A549 (cell line): ENCODE measurements around the gene PLXNC1.

Source experiments
- CTCF ChIP-seq: fragments of >200 bp; sonication (Bioruptor Twin); formaldehyde crosslinking; IDR thresholded peaks from 3 replicates; pipeline ENCODE4 v1.5.1; 2016
- MYC ChIP-seq: IDR thresholded peaks from 2 replicates; pipeline ENCODE4 v1.6.1; 2012; ENCODE audit warnings: mild to moderate bottlenecking, inconsistent platforms, low read length, improper control_type of control experiment, borderline replicate concordance
- PBX3 ChIP-seq: IDR thresholded peaks from 2 replicates; pipeline ENCODE4 v1.6.1; 2012
- POLR2A ChIP-seq: IDR thresholded peaks from 2 replicates; pipeline ENCODE4 v1.6.1; 2012; ENCODE audit warnings: mild to moderate bottlenecking, low read length
- RAD21 ChIP-seq, 2 experiments: fragments of >200 bp in 1 of 2; sonication (Bioruptor Twin) in 1 of 2; formaldehyde crosslinking in 1 of 2; IDR thresholded peaks in 1 of 2; conservative IDR thresholded peaks in 1 of 2; 2 replicates in 1 of 2; 3 replicates in 1 of 2; pipeline ENCODE4 v1.6.1; 2012 to 2018; ENCODE audit warnings: inconsistent platforms in 1 of 2
- TF ChIP-seq, protein P1 (sequence below): IDR thresholded peaks from 2 replicates; pipeline ENCODE4 v1.6.1; 2012

DNA sequence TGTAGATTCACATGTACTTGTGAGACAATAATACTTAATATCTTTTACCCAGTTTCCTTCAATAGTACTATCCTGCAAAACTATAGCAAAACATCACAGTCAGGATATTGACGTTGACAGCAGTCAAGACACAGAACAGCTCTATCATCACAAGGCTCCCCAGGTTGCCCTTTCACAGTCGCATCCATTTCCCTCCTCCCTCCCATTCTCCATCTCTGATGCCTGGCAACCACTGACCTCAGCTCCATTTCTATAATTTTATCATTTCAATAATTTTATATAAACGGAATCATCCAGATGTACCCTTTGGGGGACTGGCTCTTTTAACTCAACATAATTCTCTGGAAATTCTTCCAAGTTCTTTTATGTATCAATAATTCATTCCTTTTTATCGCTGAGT lies 81.5 kb downstream of the PLXNC1 start:
- TF ChIP-seq PBX3 (no peak), CTCF (no peak), MYC (no peak), RAD21 (conservative IDR thresholded peaks at IDR 0.05 in 1 of 2, IDR thresholded peaks at IDR 0.05 in 1 of 2) (no peak), POLR2A (no peak)
- TF ChIP-seq, protein P1, sequence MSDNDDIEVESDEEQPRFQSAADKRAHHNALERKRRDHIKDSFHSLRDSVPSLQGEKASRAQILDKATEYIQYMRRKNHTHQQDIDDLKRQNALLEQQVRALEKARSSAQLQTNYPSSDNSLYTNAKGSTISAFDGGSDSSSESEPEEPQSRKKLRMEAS: no peak
